Effector memory CD4-positive, alpha-beta T cell (primary cell): ENCODE results near the gene SLX4IP.

ENCODE experiments used
- DNase-seq, 3 donors: peaks; one replicate each; pipeline ENCODE4 v3.0.0-alpha.2; 2020
- H3K27ac ChIP-seq: 2 replicates; pipeline ENCODE4 v1.7.0; 2013; ENCODE audit warnings: mild to moderate bottlenecking, low read length, moderate library complexity; ENCODE audit not compliant: insufficient read depth, poor library complexity, severe bottlenecking
- H3K27me3 ChIP-seq: replicated peaks from 2 replicates; pipeline ENCODE4 v1.7.0; 2013; ENCODE audit warnings: mild to moderate bottlenecking, low read length; ENCODE audit not compliant: insufficient read depth, control insufficient read depth, poor library complexity, severe bottlenecking
- H3K36me3 ChIP-seq: 2 replicates; pipeline ENCODE4 v1.7.0; 2013; ENCODE audit warnings: mild to moderate bottlenecking, low read length, moderate library complexity; ENCODE audit not compliant: control insufficient read depth, insufficient read depth
- H3K4me1 ChIP-seq: 2 replicates; pipeline ENCODE4 v1.7.0; 2013; ENCODE audit warnings: low read length, mild to moderate bottlenecking; ENCODE audit not compliant: control insufficient read depth, insufficient read depth, poor library complexity, severe bottlenecking
- H3K4me3 ChIP-seq: 2 replicates; pipeline ENCODE4 v1.7.0; 2013; ENCODE audit warnings: low read length, low read depth, mild to moderate bottlenecking; ENCODE audit not compliant: insufficient read depth, poor library complexity, severe bottlenecking
- H3K9me3 ChIP-seq: 2 replicates; pipeline ENCODE4 v1.7.0; 2013; ENCODE audit warnings: mild to moderate bottlenecking, low read length, moderate library complexity; ENCODE audit not compliant: control insufficient read depth

The SLX4IP gene

DNA sequence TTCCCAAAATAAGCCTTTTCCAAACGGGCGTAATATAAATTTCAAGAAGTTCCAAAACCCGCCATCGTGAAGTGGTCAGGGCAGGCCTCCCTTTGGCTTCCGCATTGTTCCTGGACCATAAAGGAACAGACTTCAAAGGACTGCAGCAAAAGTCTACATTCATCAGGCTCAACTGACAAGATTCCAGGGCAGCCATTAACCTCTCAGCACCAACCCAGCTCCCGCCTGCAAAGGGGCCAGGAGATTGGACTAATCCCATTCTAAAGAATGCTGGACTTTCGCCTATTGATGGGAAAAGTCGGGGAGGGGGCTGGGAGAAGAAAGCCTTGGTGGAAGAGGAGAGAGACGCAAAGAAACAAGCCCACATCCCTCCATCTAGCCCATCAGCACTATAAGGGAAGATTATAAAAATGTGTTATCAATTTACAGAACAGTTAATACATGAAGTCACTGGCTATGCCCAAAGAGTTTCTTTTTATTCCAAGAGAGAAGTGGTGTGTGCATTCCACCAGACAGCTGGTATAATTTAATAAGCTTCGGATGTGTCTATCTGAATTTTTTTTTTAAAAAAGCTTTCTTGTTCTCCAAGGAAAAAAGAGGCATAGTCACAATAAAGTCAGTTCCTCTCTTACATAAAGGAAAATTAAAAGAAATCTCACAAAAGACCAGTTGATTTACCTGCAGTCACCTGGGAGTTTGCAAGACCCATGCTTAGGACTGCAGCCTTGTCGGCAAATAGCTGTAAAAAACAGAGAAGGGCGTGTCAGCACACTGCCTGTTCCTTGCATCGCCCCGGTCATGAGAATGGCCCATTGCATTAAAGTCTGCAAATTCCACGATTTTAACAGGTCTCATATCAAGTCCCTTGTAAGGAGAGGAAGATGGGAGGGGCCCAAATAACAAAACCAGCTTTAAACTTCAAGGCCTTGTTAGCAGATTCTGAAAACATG lies 220.9 kb downstream of the SLX4IP start:
- H3K27me3 ChIP-seq: no peaks in the 10 kb centered on the region
- H3K4me3 ChIP-seq: no peak overlapping the region
- H3K4me1 ChIP-seq: no peaks in the 10 kb centered on the region
- DNase-seq: no peak
- no peaks in the 10 kb centered on the region for H3K9me3 ChIP-seq
- no peaks in the 10 kb centered on the region for H3K36me3 ChIP-seq
- H3K27ac ChIP-seq: no peak overlapping the region

DNA sequence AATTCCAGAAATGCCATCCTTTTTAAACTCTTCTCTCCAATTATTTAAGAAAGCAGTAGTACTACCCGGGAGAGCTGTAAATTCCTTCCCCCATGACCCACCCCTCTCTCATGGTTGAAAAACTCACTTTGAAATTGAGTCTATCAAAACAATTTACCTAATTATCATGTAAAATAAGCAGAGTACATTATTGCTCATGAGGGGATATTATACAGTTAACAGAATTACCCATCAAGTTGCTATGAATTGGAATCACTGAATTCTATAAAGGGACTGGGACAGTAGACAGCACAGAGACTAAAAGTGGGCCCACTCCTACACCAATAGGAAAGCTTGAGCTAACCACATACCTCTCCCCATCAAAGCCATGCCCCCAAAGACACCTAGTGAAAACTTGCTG lies 222.3 kb downstream of the SLX4IP start:
- no peak overlapping the region for H3K27ac ChIP-seq
- H3K4me1 ChIP-seq: no peaks in the 10 kb centered on the region
- no peaks in the 10 kb centered on the region for H3K36me3 ChIP-seq
- H3K27me3 ChIP-seq: no peaks in the 10 kb centered on the region
- no peak for DNase-seq
- no peaks in the 10 kb centered on the region for H3K9me3 ChIP-seq
- H3K4me3 ChIP-seq: no peak overlapping the region

DNA sequence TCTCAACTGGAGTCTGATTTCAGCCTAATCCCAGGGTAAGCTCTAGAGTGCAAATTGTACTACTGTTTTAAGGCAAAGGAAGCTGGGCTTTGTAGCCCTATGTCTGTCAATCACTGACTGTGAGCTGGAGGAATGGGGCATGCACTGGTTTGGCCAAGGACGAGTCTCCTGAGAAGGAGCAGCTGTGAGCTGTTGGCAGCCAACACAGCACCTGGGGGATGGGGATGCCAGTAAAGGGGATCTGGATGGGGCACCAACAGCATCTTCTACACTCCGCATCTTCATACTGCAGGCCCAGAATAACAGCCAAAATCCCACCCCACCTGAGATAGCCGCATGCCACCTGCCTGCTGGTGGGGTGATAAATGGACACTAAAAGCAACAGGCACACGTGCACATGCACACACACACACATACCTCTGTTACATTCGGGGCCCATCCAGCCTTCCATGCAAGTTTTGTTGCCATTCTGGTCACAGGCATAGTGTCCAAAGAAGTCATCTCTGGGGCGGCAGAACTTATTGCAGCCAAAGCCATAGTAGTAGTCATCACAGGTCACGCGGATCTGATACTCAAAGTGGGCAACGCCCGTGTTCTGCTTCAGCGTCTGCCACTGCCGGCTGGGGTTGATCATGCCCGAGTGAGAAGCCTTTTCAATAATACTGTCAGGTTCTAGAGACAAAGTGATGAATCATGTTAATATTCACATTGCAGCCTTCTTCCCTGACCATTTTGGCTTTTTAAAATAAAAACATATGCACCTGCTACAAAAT lies 223.1 kb downstream of the SLX4IP start:
- Histone ChIP-seq H3K27ac (no peak overlapping the region), H3K27me3 (no peaks in the 10 kb centered on the region), H3K4me1 (no peaks in the 10 kb centered on the region), H3K4me3 (no peak overlapping the region), H3K36me3 (no peaks in the 10 kb centered on the region), H3K9me3 (no peaks in the 10 kb centered on the region)
- DNase-seq: no peak

DNA sequence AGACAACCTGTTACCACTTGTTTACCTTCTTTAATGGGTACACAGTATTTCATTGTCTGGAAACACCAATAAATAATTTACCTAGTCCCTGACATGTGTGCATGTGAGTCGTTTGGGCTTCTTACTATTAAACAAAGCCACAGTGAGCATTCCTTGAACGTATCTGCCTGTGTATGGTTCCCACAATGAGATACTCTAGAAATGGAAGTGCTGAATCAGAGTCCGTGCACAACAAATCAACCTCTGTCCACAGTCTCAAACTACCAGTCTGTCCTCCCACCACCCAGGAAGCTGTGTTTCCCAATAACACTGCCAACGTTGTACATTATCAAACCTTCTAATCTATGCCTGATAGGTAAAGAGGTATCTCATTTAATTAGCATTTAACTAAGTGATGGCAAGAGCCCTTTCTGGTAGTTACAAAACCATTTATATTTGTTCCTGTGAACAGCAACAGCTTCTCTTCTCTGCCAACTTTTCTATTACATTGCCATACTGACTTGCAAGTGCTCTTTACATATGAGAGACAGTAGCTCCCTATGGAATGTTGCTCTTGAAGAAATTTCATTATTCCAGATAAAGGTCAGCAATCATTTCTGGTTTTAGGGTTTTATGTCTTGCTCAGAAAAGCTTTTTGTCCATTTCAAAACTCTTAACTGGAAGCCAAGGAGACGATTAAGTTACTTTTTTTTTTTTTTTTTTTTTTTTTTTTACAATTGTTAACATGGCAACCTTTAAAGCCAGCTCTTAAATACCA lies 223.9 kb downstream of the SLX4IP start:
- H3K27me3 ChIP-seq: no peaks in the 10 kb centered on the region
- DNase-seq: no peak
- no peaks in the 10 kb centered on the region for H3K4me1 ChIP-seq
- H3K9me3 ChIP-seq: no peaks in the 10 kb centered on the region
- no peaks in the 10 kb centered on the region for H3K36me3 ChIP-seq
- no peak overlapping the region for H3K27ac ChIP-seq
- H3K4me3 ChIP-seq: no peak overlapping the region

DNA sequence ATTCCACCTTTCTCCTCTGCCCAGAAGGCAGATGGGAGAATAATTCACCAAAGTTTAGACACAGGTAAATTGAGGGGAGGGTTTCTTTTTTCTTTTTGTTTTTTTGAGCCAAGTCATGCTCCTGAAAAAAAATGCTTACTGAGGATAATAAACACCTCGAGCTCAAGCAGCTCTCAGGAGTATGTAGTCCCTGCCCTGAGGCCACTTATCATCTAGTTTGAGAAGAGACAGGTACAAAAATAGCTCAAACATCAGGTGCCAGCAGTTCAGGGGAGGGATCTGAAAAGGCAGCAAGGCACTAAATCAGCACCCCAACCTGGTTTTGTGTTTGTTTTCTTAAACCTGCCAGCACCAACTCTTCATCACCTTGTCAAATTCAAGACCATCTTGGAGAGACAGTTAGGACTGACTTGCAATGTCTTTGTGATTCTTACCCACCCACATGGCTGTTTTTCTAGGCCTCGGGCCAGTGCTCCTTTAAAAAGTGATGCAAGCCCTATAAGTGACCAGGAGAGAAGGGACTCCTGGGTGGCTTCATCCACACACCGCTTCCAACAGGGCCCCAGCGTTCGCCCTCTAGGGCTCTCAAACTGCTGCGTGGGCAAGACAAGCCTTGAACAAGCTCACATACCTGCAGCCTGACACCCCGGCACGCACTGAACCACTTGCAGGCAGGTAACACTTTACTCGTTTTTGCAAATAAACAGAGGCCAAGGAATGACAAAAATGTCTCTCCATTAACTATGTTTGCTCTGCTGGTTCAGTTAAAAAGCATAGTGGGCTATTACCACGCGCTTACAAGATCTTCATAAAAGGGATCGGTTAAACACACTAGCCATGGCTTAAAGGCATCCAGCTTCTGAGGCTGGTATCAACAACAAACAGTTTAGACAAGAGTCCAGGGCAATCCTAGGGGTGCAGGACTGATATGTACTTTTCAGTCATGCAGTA lies 224.8 kb downstream of the SLX4IP start:
- no peak overlapping the region for H3K27ac ChIP-seq
- no peak for DNase-seq
- H3K27me3 ChIP-seq: no peaks in the 10 kb centered on the region
- H3K9me3 ChIP-seq: no peaks in the 10 kb centered on the region
- no peaks in the 10 kb centered on the region for H3K36me3 ChIP-seq
- H3K4me3 ChIP-seq: no peak overlapping the region
- no peaks in the 10 kb centered on the region for H3K4me1 ChIP-seq

DNA sequence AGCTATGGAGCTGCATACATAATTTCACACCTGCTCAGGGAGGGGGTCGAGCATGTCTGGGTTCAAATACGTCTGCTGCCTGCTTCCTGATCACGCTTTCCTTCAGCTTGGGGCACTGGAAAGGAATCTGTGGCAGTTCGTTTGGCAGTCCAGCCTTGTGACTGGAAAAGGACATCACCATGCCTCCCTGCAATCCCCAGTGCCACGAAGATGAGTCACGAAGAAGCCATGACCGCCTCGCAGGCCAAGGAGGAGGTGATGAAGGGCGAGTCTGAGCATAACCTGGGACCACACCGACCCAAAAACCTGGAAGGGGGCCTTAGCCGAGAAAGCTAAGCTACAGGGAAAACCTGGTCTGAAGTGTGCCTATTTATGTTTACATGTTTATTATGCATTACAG lies 225.6 kb downstream of the SLX4IP start:
- Histone ChIP-seq H3K4me1 (no peaks in the 10 kb centered on the region), H3K27me3 (no peaks in the 10 kb centered on the region), H3K9me3 (no peaks in the 10 kb centered on the region), H3K27ac (no peak overlapping the region), H3K4me3 (no peak overlapping the region), H3K36me3 (no peaks in the 10 kb centered on the region)
- no peak for DNase-seq

DNA sequence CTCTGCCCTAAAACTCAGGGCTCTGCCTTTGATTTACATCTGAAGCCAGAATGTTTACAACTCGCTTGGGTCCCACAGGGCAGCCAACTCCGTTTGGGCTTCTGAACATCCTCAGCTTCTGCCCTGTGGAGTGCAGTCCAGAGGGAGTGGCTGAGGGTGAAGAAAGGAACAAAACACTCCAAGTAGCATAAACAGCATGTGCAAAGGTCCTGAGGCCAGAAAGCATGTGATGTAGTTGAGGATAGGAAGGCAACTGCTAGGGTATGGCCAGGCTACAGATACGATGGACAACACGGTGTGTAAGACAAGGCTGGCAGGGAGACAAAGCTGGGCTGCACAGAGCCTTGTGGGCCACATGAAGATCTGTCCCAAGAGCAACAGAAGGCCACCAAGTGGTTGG lies 226.2 kb downstream of the SLX4IP start:
- H3K27ac ChIP-seq: no peak overlapping the region
- H3K36me3 ChIP-seq: no peaks in the 10 kb centered on the region
- DNase-seq: no peak
- no peaks in the 10 kb centered on the region for H3K4me1 ChIP-seq
- no peaks in the 10 kb centered on the region for H3K9me3 ChIP-seq
- no peak overlapping the region for H3K4me3 ChIP-seq
- no peaks in the 10 kb centered on the region for H3K27me3 ChIP-seq

DNA sequence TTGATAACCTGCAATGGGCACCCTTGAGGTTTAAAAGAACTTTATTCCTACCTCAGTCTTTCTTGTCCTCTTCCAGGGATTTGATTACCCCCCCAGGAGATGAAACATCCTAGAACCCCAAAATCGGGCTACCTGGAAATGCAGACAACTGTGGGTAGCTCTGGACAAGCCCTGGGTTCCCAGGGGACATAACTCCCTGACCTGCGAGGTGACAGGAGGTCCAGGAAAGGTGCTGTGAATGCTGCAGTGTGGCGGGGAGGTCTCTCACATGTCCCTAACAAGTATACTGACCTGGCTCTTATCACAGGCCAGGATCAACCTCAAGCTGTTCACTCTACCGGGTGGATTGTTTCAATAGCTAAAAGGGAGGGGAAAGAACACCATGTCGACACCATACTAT lies 227.0 kb downstream of the SLX4IP start:
- Histone ChIP-seq H3K36me3 (no peaks in the 10 kb centered on the region), H3K9me3 (no peaks in the 10 kb centered on the region), H3K4me3 (no peak overlapping the region), H3K27ac (no peak overlapping the region), H3K4me1 (no peaks in the 10 kb centered on the region), H3K27me3 (no peaks in the 10 kb centered on the region)
- no peak for DNase-seq
